ENCODE data around the gene OGDH.

The OGDH gene

GRCh38 chr7:44602576-44602910 is 3.9 kb upstream of the OGDH start:
- TF ChIP-seq ZFX (IDR thresholded peaks at IDR 0.05) (no peak), CTCF (conservative IDR thresholded peaks at IDR 0.05) (no peak)

GRCh38 chr7:44603193-44603592 is 3.2 kb upstream of the OGDH start:
- TF ChIP-seq ZFX (IDR thresholded peaks at IDR 0.05) (no peak), CTCF (conservative IDR thresholded peaks at IDR 0.05) (no peak)
- H3K27ac ChIP-seq: no peak overlapping the region

More at GRCh38 chr7:44602576-44602910, 3.9 kb upstream of the OGDH start:
- no peak overlapping the region for H3K27ac ChIP-seq

GRCh38 chr7:44604941-44605340 is 1.5 kb upstream of the OGDH start:
- no peak overlapping the region; the same call in 1 of the 2 replicates for H3K27ac ChIP-seq
- TF ChIP-seq ZFX (IDR thresholded peaks at IDR 0.05): no peak
- no peak for TF ChIP-seq CTCF (conservative IDR thresholded peaks at IDR 0.05)

DNA sequence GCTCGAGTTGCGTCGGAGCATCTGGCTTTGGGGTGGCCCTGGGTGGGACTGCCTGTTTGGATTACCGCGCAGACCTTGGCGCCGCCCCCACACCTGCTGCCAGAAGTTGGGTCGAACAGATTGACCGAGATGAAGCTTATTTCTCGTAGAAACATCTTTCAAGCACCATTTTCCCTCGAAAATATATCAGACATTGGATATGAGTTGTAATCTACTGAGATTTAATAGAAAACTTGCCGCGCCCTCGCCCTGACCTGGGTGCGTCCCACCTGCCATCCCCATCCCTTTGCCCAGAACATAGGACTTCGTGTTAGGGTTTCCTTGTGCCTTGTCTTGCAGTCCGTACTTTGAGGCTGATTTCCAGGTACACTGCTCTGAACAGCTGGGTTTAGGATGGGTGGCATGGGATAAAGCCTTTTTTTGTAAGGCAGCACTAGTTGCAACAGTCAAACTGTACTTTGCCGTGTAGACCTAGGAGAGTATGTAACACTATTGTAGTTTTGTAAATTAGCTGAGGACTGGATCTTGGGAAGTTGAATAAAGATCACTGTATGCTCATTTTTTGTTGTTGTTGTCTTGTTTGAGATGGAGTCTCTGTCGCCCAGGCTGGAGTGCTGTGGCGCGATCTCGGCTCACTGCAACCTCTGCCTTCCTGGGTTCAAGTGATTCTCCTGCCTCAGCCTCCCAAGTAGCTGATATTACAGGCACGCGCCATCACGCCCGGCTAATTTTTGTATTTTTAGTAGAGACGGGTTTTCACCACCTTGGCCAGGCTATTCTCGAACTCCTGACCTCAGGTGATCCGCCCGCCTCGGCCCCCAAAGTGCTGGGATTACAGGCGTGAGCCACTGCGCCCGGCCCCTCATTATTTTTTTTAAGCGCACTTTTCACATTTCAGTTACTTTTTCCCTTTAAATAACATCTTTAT is 978 bp downstream of the OGDH start:
- H3K27ac ChIP-seq: peak overlapping the region; percentile 94
- TF ChIP-seq CTCF (conservative IDR thresholded peaks at IDR 0.05) (no peak), ZFX (IDR thresholded peaks at IDR 0.05) (no peak; the same call in 1 of the 2 replicates)

- no peak for TF ChIP-seq ZFX (IDR thresholded peaks at IDR 0.05)
- no peak for TF ChIP-seq CTCF (conservative IDR thresholded peaks at IDR 0.05)
- peak overlapping the region; percentile 94 for H3K27ac ChIP-seq
These were observed 2.7 kb downstream of the OGDH start for GRCh38 chr7:44608916-44609648.

- TF ChIP-seq ZFX (IDR thresholded peaks at IDR 0.05) (no peak), CTCF (conservative IDR thresholded peaks at IDR 0.05) (no peak)
- H3K27ac ChIP-seq: peak overlapping the region; percentile 51
These were observed 3.4 kb downstream of the OGDH start for GRCh38 chr7:44609829-44610228.

GRCh38 chr7:44615149-44615611 is 8.8 kb downstream of the OGDH start:
- H3K27ac ChIP-seq: no peak overlapping the region

More at GRCh38 chr7:44615149-44615611, 8.8 kb downstream of the OGDH start:
- no peak for TF ChIP-seq CTCF (conservative IDR thresholded peaks at IDR 0.05)
- TF ChIP-seq ZFX (IDR thresholded peaks at IDR 0.05): no peak
